A549 (cell line): ENCODE measurements around the gene TTLL1. TPM values are rescaled to one million over a fixed set of nuclear protein-coding genes. Genes with fewer than 3 reads are reported as not detected.

Source experiments
- ATAC-seq, 2 experiments: fragments of 200-7000 bp in 1 of 2; fragments of >200 bp in 1 of 2; cut with Nextera tagmentation in 1 of 2; cut with Tn5 transposase in 1 of 2; 3 replicates each; pipeline versions ENCODE4 v1.8.0 to v1.9.1; 2018 to 2020; ENCODE audit warnings: mild to moderate bottlenecking in 1 of 2, moderate library complexity in 1 of 2
- CTCF ChIA-PET: fragments of 300-600 bp; sonication (Branson Sonifier 250); formaldehyde crosslinking; extraction: SDS; loops from one replicate; lab custom pipeline; 2021; ENCODE audit warnings: antibody characterized with exemption, inconsistent platforms; lab: Yijun Ruan, JAX
- POLR2A ChIA-PET: fragments of 350-600 bp; formaldehyde crosslinking; extraction: SDS; loops from one replicate; lab custom pipeline; 2021; ENCODE audit warnings: antibody characterized with exemption, inconsistent platforms; lab: Yijun Ruan, JAX
- DNase-seq, 2 experiments: peaks; one replicate each; pipeline versions ENCODE4 v3.0.0 to v3.0.0-alpha.2; 2011 to 2016; ENCODE audit warnings: low read depth in 1 of 2, low spot score in 1 of 2
- FAIRE-seq: peaks from 2 replicates; lab custom pipeline; 2011; peaks lifted over from hg19 to GRCh38; lab: Jason Lieb, UNC
- H3K27ac ChIP-seq, 2 experiments: fragments of >200 bp; sonication (Bioruptor Twin); formaldehyde crosslinking; 3 replicates each; pipeline ENCODE4 v1.5.1; 2016 to 2017
- H3K4me1 ChIP-seq: fragments of >200 bp; sonication (Bioruptor Twin); formaldehyde crosslinking; 3 replicates; pipeline ENCODE4 v1.6.1; 2016
- H3K4me2 ChIP-seq: fragments of >200 bp; sonication (Bioruptor Twin); formaldehyde crosslinking; 3 replicates; pipeline ENCODE4 v1.6.1; 2016
- H3K4me3 ChIP-seq: fragments of >200 bp; sonication (Bioruptor Twin); formaldehyde crosslinking; 3 replicates; pipeline ENCODE4 v1.5.1; 2016
- H3K9me3 ChIP-seq: fragments of >200 bp; sonication (Bioruptor Twin); formaldehyde crosslinking; 3 replicates; pipeline ENCODE4 v1.6.1; 2016
- ATOH8 ChIP-seq: fragments of 250-450 bp; sonication (Bioruptor Pico); IDR thresholded peaks from 2 replicates; pipeline ENCODE4 v1.5.0; 2020; ENCODE audit warnings: low read depth, mild to moderate bottlenecking, moderate library complexity
- CEBPB ChIP-seq, 2 experiments: fragments of >200 bp in 1 of 2; sonication (Bioruptor Twin) in 1 of 2; formaldehyde crosslinking in 1 of 2; IDR thresholded peaks; 2 replicates each; pipeline ENCODE4 v1.6.1; 2012 to 2016
- CHD4 ChIP-seq: fragments of 200-600 bp; sonication (generic); IDR thresholded peaks from 2 replicates; pipeline ENCODE4 v1.6.1; 2016; ENCODE audit warnings: antibody characterized with exemption, mild to moderate bottlenecking, borderline replicate concordance
- E2F6 ChIP-seq: IDR thresholded peaks from 2 replicates; pipeline ENCODE4 v1.6.1; 2012; ENCODE audit warnings: low read depth, borderline replicate concordance
- EHF ChIP-seq: fragments of 250-450 bp; sonication (Bioruptor Pico); IDR thresholded peaks from 2 replicates; pipeline ENCODE4 v1.5.0; 2020; ENCODE audit warnings: mild to moderate bottlenecking
- EP300 ChIP-seq, 2 experiments: fragments of >200 bp; sonication (Bioruptor Twin); formaldehyde crosslinking; IDR thresholded peaks; 2 replicates in 1 of 2; 3 replicates in 1 of 2; pipeline ENCODE4 v1.6.1; 2016 to 2017
- FOSL2 ChIP-seq, 2 experiments: fragments of 450-650 bp in 1 of 2; fragments of >200 bp in 1 of 2; sonication (Bioruptor Twin) in 1 of 2; formaldehyde crosslinking; IDR thresholded peaks; 2 replicates each; pipeline versions ENCODE4 v1.5.0 to v1.6.1; 2016 to 2020; ENCODE audit warnings: mild to moderate bottlenecking in 1 of 2, moderate library complexity in 1 of 2
- GATA3 ChIP-seq: IDR thresholded peaks from 2 replicates; pipeline ENCODE4 v1.6.1; 2012; ENCODE audit warnings: borderline replicate concordance
- HEYL ChIP-seq: fragments of 250-450 bp; sonication (Bioruptor Pico); IDR thresholded peaks from 2 replicates; pipeline ENCODE4 v1.8.0; 2021; ENCODE audit warnings: mild to moderate bottlenecking, moderate library complexity
- KDM5A ChIP-seq: fragments of 200-600 bp; sonication (generic); IDR thresholded peaks from 2 replicates; pipeline ENCODE4 v1.6.1; 2016; ENCODE audit warnings: antibody characterized with exemption, mild to moderate bottlenecking
- MAZ ChIP-seq: fragments of 150-350 bp; IDR thresholded peaks from 2 replicates; pipeline ENCODE4 v1.6.1; 2014; ENCODE audit warnings: antibody characterized with exemption, low read depth, low read length, borderline replicate concordance
- NFE2L2 ChIP-seq: fragments of 150-350 bp; conservative IDR thresholded peaks from 2 replicates; pipeline ENCODE4 v1.6.1; 2014; ENCODE audit warnings: low read length
- RAD21 ChIP-seq, 2 experiments: fragments of >200 bp in 1 of 2; sonication (Bioruptor Twin) in 1 of 2; formaldehyde crosslinking in 1 of 2; IDR thresholded peaks in 1 of 2; conservative IDR thresholded peaks in 1 of 2; 2 replicates in 1 of 2; 3 replicates in 1 of 2; pipeline ENCODE4 v1.6.1; 2012 to 2018; ENCODE audit warnings: inconsistent platforms in 1 of 2
- REST ChIP-seq: fragments of 200-600 bp; sonication (generic); IDR thresholded peaks from 2 replicates; pipeline ENCODE4 v1.6.1; 2016; ENCODE audit warnings: antibody characterized with exemption, mild to moderate bottlenecking, moderate library complexity
- RFX5 ChIP-seq: fragments of 450-650 bp; IDR thresholded peaks from 2 replicates; pipeline ENCODE4 v1.7.1; 2014; ENCODE audit warnings: antibody characterized with exemption, mild to moderate bottlenecking, moderate library complexity
- RNF2 ChIP-seq: fragments of 200-600 bp; sonication (generic); IDR thresholded peaks from 2 replicates; pipeline ENCODE4 v1.6.1; 2016; ENCODE audit warnings: low read depth, mild to moderate bottlenecking, antibody characterized with exemption, moderate library complexity, borderline replicate concordance
- TFCP2L1 ChIP-seq: fragments of 250-450 bp; sonication (Bioruptor Pico); IDR thresholded peaks from 2 replicates; pipeline ENCODE4 v1.5.0; 2021; ENCODE audit warnings: mild to moderate bottlenecking
- TP53 ChIP-seq: fragments of 250-450 bp; sonication (Bioruptor Pico); IDR thresholded peaks from 2 replicates; pipeline ENCODE4 v1.5.0; 2021; ENCODE audit warnings: mild to moderate bottlenecking, moderate library complexity
- ZC3H11A ChIP-seq: fragments of 450-650 bp; IDR thresholded peaks from 2 replicates; pipeline ENCODE4 v1.6.1; 2014; ENCODE audit warnings: antibody characterized with exemption, mild to moderate bottlenecking
- WGBS: methylation state at CpG from one replicate; pipeline ENCODE4 v1.1.6; 2017; ENCODE audit errors: missing lambda C conversion rate; 5-methylcytosine and 5-hydroxymethylcytosine counted together
- polyA plus RNA-seq, 4 experiments: library from polyadenylated mRNA; depleted of rRNA in 3 of 4; stranded (reverse); fragments of >200 nt; fragmentation: RNase III in 1 of 4; extraction: RNeasy Plus Mini Kit Qiagen cat#74134 plus additional on column Dnase treatment in 1 of 4; gene quantifications; 2 replicates in 3 of 4; 3 replicates in 1 of 4; pipeline ENCODE4 v1.2.3, GENCODE V29; 2011 to 2017
- TF ChIP-seq, protein P1 (sequence below): IDR thresholded peaks from 2 replicates; pipeline ENCODE4 v1.6.1; 2012

The TTLL1 gene
- polyA plus RNA-seq, 2 of the 4 experiments (the other 2 are of a cell fraction), result 2.3 to 5.0 TPM

DNA sequence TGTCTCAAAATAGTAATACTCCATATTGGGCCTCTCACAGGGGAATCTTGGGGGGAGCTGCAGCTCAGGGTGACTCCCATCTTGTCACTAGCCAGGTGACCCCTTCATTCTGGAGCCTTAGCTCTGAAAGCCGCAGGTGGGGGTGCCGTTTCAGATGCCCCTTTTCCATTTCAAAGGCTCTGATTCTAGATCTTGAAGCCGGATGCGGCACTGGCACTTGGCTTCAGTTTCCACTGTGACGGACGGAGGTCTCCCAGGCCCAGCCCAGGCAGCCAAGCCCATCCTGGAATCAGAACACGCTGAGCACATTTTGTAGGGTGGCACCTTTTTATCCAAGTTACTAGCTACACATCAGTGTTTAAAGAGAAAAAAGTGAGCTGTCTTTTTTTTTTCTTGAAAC lies 27.7 kb upstream of the TTLL1 start:
- POLR2A ChIA-PET, result no interaction called here
- ATAC-seq (no peak), FAIRE-seq (no peak)

DNA sequence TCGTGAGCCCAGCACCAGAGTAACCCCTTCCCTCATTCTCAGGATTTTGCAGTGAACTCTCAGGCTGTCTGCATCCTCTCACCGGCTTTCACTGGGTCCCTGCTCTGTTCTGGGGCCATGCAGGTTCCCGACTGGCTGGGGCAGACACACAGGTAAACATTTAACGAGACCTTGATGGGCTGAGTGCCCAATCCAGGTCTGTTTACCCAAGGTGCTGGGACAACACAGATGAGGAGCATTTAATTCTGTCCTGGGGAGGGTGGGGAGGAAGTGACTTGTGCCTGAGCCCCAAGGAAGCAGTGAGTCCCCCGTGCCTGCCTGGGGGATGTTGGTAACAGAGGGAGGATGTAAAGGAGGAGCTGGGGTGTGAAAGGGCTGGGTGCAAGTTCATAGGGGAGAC lies 25.8 kb upstream of the TTLL1 start:
- no peak overlapping the region for H3K4me2 ChIP-seq
- CTCF ChIA-PET, result no interaction called here
- no peak overlapping the region for H3K27ac ChIP-seq
- ATAC-seq, result no peak
- H3K4me1 ChIP-seq, result 0 out of 3 replicates have a peak, but pooled peaks cover 2% of the 10 kb centered on the region
- no peaks in the 10 kb centered on the region for H3K9me3 ChIP-seq
- 40% methylated on average over 4 of the region's 5 CpGs for WGBS
- no peak overlapping the region for H3K4me3 ChIP-seq
- TF ChIP-seq TFCP2L1 (CRISPR knock-in tag) (no peak), TP53 (CRISPR knock-in tag) (no peak), CHD4 (no peak), ATOH8 (CRISPR knock-in tag) (no peak), MAZ (no peak), EP300 (IDR thresholded peaks at IDR 0.05) (no peak), REST (no peak), E2F6 (no peak), HEYL (no peak), ZC3H11A (no peak), RAD21 (conservative IDR thresholded peaks at IDR 0.05 in 1 of 2, IDR thresholded peaks at IDR 0.05 in 1 of 2) (no peak), FOSL2 (IDR thresholded peaks at IDR 0.05) (no peak), FOSL2 (CRISPR knock-in tag; IDR thresholded peaks at IDR 0.05) (no peak)
- TF ChIP-seq, protein P1, sequence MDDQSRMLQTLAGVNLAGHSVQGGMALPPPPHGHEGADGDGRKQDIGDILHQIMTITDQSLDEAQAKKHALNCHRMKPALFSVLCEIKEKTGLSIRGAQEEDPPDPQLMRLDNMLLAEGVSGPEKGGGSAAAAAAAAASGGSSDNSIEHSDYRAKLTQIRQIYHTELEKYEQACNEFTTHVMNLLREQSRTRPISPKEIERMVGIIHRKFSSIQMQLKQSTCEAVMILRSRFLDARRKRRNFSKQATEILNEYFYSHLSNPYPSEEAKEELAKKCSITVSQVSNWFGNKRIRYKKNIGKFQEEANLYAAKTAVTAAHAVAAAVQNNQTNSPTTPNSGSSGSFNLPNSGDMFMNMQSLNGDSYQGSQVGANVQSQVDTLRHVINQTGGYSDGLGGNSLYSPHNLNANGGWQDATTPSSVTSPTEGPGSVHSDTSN, result no peak
- TF ChIP-seq, all 56 proteins: peak for 0
- FAIRE-seq (no peak), DNase-seq (no peak)
- POLR2A ChIA-PET, result no interaction called here

More for the DNA sequence above, 27.7 kb upstream of the TTLL1 start:
- no peak overlapping the region for H3K4me3 ChIP-seq
- no peak for TF ChIP-seq RNF2
- TF ChIP-seq MAZ, result no peak
- no peak for TF ChIP-seq CHD4
- no peak for TF ChIP-seq ATOH8 (CRISPR knock-in tag)
- TF ChIP-seq EHF (CRISPR knock-in tag), result no peak
- TF ChIP-seq RFX5, result no peak
- TF ChIP-seq KDM5A, result no peak
- no peak for TF ChIP-seq CEBPB (IDR thresholded peaks at IDR 0.05)
- TF ChIP-seq GATA3, result no peak
- TF ChIP-seq NFE2L2, result no peak
- TF ChIP-seq, all 56 proteins: peak for 0
- no peak for DNase-seq
- H3K4me2 ChIP-seq, result no peak overlapping the region
- H3K27ac ChIP-seq, result no peak overlapping the region
- 83% methylated on average over 7 of the region's 7 CpGs for WGBS
- CTCF ChIA-PET, result interaction anchor here (1.3 kb wide), 1 partner anchor 20 kb away, joined by 3 read pairs; no protein-coding TSS in a partner anchor
- H3K4me1 ChIP-seq, result no peaks in the 10 kb centered on the region
- H3K9me3 ChIP-seq, result no peaks in the 10 kb centered on the region
